ENCODE data around the gene SNAPC5.

DNA sequence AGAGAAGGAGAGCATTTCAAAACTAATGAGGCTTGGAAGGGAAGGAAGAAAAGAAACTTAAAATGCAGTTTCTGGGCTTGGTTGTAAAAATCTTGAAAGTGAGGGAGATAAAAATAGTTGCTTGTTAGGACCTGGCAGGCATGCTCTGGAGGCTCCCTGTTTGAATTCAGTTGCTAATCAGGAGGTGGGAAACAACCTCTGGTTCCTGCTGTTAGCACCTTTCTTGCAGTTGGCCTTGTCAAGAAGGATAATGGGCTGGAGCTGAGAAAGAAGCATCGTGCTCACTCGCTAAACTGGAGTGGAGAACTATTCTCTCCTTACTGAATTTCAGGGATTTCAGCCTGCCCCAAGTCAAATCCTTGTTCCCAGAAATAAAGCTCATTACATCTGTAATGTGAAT lies 23.4 kb downstream of the SNAPC5 start:
- TF ChIP-seq, protein P1, sequence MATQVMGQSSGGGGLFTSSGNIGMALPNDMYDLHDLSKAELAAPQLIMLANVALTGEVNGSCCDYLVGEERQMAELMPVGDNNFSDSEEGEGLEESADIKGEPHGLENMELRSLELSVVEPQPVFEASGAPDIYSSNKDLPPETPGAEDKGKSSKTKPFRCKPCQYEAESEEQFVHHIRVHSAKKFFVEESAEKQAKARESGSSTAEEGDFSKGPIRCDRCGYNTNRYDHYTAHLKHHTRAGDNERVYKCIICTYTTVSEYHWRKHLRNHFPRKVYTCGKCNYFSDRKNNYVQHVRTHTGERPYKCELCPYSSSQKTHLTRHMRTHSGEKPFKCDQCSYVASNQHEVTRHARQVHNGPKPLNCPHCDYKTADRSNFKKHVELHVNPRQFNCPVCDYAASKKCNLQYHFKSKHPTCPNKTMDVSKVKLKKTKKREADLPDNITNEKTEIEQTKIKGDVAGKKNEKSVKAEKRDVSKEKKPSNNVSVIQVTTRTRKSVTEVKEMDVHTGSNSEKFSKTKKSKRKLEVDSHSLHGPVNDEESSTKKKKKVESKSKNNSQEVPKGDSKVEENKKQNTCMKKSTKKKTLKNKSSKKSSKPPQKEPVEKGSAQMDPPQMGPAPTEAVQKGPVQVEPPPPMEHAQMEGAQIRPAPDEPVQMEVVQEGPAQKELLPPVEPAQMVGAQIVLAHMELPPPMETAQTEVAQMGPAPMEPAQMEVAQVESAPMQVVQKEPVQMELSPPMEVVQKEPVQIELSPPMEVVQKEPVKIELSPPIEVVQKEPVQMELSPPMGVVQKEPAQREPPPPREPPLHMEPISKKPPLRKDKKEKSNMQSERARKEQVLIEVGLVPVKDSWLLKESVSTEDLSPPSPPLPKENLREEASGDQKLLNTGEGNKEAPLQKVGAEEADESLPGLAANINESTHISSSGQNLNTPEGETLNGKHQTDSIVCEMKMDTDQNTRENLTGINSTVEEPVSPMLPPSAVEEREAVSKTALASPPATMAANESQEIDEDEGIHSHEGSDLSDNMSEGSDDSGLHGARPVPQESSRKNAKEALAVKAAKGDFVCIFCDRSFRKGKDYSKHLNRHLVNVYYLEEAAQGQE (IDR thresholded peaks at IDR 0.05; ENCODE audit: low read depth): no peak
- TF ChIP-seq NFIC (IDR thresholded peaks at IDR 0.05) (no peak), ZBTB7A (IDR thresholded peaks at IDR 0.05; ENCODE audit: low read depth) (no peak)

Measured in Ishikawa (cell line).